Erythroblast (primary cell): ENCODE results near the gene CCR8.
"Not testable (repeated sequence)": the region's sequence is repeated elsewhere in the genome, so short reads cannot be mapped to it uniquely, and the experiment has no call there.

Experiments
- GATA1 ChIP-seq: IDR thresholded peaks from 2 replicates; pipeline ENCODE4 v1.6.1; 2011; ENCODE audit warnings: low read depth, mild to moderate bottlenecking, control low read depth, low read length, moderate library complexity
- POLR2A ChIP-seq: IDR thresholded peaks from 2 replicates; pipeline ENCODE4 v1.6.1; 2011; ENCODE audit warnings: mild to moderate bottlenecking, low read length

DNA sequence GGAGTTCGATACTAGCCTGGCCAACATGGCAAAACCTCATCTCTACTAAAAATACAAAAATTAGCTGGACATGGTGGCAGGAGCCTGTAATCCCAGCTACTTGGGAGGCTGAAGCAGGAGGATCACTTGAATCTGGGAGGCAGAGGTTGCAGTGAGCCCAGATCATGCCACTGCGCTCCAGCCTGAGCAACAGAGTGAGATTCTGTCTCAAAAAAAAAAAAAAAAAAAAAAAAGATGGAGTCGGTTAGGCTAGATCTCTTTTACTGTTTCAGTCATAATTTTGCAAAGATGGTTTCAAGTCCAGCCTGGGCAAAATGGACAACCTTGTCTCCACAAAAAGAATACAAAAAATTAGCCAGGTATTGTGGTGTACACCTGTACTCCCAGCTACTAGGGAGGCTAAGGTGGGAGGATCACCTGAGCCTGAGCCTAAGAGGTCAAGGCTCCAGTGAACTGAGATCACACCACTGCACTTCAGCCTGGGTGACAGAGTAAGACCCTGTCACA is 7.2 kb upstream of the CCR8 start:
- not testable (repeated sequence) for TF ChIP-seq POLR2A, GATA1
